Activated CD4-positive, alpha-beta T cell treated with anti-CD3 and anti-CD28 coated beads for 24 hours (primary cell): ENCODE measurements around the gene JAKMIP2.
A peak's percentile ranks its signal among the peaks of the same experiment; 100 is the strongest.
"Not testable (repeated sequence)": the region's sequence is repeated elsewhere in the genome, so short reads cannot be mapped to it uniquely, and the experiment has no call there.

Experiments used
- DNase-seq, 2 donors: peaks; one replicate each; pipeline ENCODE4 v3.0.0-alpha.2; 2020; ENCODE audit warnings: low read depth in 2 of 2

Gene JAKMIP2

DNA sequence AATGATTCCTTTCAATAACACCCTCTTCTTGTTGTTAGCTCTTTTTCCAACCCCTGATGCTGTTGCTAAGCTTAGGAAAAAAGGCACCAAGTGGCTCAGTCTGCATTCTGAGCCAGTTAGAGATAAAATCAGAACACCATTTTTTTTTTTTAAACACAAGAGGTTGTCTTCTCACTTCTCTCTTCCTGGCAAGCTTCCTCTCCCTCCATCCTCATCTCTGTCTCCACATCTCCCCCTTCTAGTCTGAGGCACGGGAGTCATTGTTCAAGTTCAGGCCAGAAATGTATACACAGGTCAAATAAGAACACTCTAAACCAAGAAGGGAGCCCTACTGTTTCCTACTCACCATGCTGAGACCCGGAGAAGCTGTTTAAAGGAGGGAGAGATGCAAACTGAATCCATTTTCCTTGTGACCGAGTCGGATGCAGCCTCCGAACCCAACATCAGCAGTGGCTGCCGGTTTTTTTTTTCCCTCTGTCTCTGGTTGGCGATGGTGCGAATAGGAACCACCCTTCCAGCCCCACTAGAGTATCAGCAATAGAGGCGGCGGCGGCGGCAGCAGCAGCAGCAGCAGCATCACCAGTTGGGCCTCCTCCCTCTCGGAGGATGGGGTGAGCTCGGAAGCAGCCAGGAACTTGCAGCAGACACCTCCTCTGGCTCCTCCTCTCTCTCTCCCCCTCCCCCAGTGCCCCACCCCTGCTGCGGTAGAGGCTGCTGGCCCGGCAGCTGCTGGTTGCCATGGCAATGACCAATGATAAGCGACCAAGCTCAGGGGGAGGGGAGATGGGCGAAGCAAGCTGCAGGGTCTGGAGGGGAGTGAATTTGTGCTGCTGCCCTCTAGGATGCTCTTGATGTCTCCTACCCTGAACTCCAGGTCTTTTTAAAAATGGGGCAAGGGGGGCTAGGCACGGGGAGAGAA is at the start of gene JAKMIP2:
Gene JAKMIP2, minus strand, starts transcription at position 619 of the 919 bp plus-strand sequence. CDS start 110,922 bp downstream, outside the sequence.
- peak; percentile 55 to 67 for DNase-seq

DNA sequence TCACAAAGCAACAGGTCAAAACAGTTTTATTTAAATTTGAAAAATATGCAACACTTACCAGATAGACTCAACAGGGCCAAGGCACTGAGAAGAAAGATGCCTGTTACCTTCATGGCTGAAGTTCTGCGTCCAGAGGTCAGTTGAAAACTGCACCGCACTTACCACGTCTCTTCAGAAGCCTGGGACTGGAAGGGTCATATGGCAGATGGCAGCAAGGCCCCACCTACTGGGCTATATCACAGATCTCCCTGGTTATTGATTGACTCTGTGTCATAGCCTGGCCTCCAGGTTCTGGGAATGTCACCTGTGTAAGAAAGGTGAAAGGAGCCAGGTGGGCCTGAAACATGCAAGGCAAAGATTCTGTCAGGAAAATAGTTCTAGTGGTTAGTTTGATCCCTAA is 48.9 kb upstream of the JAKMIP2 start, which contains the start of gene SPINK1:
Gene SPINK1, minus strand, starts transcription at position 207 of the 400 bp plus-strand sequence. Its CDS starts 94 bp downstream, at position 113.
- no peak for DNase-seq

DNA sequence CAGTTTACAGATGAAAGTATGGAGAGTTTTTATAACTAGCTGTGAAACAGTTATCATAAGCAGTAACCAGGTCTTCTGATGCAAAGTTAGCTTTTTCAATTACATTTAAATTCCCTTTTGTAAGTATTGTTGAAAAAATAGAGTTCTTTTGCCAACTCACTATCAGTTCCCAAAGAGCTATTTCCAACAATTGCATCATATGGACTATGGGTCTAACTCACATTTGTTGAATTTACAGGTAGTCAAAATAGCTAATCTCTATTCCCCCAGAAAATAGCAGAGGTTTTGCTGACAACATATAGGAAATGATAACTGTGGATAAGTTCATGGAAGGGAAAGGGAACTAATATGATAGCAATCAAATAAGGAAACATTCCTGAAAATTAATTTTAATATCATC is 47.5 kb upstream of the JAKMIP2 start:
- no peak for DNase-seq

DNA sequence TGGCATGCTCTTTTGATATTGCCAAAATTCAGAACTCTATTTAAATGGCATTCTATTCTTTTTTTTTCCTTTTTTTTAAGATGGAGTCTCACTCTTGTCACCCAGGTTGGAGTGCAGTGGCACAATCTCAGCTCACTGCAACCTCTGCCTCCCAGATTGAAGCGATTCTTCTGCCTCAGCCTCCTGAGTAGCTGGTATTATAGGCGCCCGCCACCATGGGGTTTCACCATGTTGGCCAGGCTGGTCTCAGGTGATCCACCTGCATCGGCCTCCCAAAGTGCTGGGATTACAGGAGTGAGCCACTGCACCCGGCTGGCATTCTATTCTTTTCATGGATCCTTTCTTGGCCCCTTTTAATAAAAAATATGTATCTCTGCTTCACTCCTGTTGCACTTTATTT is 44.5 kb upstream of the JAKMIP2 start:
- DNase-seq = not testable (repeated sequence)

DNA sequence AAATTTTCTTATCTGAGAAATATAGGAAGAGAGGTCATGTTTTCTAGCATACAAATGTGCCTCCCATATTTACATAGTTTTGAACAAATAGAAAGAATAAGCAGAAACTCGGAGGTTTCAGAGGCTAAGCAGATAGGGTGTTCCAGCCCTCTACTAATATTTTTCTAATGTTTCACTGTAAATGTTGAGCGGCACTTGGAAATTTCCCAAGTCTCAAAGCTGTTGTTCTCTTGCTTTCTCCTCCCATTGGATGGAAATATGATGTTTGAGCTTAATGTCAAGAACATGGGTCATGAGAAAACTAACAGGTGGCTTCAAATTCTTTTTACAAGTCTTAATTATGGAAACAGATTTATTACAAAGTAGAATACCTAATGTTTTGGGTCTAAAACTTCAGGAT is 43.8 kb upstream of the JAKMIP2 start:
- no peak for DNase-seq

DNA sequence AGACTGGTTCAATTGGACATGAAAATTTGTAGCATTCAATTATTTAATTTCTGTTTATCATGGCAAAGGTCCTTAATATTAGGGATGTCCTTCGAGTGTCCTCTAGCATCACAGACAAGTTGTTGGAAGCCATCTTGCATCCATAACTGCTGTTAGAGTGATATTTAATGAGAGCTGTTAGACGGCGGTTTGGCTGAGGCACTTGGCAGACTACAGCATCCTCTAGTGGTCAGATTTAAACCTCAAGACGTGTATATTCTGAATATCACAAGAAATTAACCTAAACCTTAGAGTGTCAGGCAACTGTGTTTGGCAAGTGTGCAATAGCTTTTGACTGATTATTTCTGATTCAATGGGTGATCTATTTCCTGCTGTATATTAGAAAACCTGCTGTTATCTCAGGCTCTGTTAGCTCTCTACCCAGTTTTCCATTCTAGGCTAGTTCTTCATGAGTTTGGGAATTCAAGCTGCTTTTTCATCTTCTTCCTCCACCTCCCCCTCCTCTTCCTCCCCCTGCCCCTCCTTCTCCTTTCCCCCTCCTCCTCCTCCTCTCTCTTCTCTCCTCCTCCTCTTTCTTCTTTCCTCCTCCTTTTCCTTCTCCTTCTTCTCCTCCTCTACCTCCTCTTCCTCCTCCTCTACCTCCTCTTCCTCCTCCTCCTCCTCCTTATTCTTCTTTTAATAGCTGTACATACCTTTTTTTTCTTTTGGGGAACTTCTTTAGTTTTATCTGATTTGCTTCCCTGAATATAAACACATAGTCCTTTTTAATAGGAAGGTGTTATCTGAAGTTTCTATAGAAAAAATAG is 40.4 kb upstream of the JAKMIP2 start:
- no peak for DNase-seq

DNA sequence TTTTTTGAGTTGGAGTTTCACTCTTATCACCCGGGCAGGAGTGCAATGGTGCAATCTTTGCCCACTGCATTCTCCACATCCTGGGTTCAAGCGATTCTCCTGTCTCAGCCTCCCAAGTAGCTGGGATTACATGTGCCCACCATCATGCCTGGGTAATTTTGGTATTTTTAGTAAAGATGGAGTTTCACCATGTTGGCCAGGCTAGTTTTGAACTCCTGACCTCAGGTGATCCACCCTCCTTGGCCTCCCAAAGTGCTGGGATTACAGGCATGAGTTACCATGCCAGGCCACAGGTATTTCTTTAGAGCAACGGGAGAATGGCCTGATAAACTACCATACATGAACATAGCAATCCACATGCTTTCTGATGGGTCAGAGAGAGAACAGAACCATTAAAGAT is 39.7 kb upstream of the JAKMIP2 start:
- not testable (repeated sequence) for DNase-seq

DNA sequence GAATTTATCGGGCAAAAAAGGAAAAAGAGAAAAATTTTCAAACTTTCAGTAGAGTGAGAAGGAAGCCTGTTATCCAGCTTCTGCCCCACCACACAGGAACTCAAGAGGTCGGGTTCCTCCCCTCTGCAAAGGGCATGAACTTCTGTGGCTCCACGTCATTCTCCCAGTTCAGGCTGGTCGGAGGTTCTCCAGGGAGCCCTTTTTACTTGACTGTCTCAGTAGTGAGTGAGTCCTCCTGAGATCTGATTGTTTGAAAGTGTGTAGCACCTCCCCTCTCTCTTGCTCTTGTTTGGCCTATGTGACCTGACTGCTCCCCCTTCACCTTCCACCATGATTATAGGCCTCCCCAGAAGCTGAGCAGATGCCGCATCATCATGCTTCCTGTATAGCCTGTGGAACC is 39.2 kb upstream of the JAKMIP2 start:
- no peak for DNase-seq

DNA sequence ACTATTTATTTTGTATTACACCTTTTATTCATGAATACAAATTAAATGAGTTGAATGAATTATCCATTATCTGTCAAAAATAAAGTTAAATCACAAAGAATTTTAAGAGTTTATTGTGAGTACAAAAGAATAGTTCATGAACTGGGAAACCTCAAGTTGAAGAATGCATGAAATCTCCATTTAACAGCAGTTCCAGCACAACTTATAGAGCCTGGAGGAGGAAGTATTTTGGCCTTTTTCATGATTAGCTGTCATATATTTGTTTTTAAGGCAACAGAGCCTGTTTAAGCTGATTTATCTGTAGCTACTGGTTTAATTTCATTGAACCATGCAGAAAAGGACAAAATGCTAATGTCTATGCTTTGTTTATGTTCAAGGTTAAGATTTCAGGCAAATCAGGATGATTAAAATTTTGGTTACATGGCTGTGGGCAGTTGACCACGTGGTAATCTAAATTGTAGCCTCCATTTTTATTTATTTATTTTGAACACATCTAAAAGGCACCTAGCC is 36.8 kb upstream of the JAKMIP2 start:
- DNase-seq = no peak

DNA sequence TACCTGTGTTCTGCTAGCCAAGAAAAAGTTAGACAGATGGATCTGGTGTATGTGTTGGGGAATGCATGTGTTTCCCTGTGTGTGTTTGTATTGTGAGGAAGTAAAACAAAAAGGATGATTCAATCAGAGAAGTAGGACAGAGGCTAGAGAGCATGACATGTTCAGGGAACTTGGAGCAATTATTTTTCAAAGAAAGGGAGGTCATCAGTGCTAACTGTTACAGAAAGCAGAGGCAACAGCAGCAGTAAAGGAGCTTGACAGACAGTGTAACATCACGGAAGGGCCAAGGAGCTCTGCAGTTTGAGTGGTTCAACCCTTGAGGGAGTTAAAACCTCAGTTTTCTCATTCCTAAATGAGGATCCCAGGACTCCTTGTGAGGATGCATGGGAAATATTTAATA is 35.8 kb upstream of the JAKMIP2 start:
- no peak for DNase-seq

DNA sequence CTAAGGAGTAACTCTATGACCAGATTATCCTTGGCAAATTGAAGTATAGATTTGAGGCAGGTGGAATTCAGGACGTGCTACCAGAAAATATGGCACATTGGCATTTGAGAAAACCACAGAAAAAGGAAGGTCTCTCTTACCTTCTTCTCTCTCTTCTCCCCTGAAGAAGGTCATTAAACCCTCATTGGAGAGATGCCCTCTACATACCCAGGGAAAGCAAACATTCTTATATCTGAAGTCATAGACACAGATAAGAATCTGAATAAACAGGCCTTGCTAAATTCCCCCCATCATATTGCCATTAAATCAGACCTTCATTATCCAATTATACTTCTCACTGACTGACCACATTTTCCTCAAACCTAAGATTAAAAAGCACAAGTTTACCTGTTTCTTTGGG is 31.2 kb upstream of the JAKMIP2 start:
- no peak for DNase-seq

DNA sequence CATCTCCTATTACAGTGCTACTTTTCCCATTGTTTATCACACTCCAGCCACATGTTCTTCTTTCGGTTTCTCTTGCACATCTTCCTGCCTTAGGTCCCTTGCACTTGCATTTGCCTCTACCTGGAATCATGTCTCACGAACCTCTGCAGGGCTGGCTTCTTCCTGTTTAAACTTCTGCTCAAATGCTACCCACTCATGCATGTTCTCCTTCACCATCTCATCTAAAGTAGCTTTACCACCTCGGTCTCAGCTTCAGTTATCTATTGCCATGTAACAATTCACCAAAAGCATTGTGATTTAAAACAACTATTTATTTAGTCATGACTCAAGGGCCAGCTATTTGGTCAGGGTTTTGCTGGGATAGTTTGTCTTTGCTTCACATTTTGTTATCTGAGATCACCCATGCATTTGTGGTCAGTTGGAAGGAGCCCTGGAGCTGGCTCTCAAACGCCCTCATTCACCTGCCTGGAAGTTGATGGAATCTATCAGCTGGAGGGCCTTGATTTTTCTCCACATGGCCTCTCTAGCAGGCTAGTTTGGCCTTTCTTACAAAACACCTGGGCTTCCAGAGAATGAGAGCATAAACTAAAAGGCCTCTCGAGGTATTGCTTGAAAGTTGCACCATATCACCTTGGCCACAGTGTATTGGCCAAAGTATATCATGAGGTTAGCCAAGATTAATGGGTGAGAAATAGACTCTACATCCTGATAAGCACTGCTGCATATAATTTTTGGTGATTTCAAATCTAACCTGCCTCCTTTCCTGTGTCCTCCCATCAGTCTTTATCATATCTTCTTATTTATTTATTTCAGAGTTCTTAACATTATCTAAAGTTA is 27.5 kb upstream of the JAKMIP2 start:
- no peak for DNase-seq

DNA sequence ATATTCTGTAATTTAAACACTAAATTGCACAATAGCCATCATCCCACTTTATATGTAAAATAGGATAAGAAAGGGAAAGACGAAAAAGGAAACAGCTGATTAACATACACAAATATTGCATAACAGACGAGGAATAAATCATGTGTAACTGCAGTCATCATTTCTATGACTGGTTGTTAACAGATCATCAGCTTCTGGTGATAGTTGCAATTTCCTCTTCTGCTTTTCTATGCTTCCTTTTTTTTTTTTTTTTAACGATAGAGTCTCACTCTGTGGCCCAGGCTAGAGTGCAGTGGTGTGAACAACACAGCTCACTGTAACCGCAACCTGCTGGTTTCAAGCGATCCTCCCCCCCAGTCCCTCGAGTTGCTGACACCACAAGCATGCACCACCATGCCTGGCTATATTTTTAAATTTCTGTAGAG is 22.5 kb upstream of the JAKMIP2 start:
- DNase-seq = no peak

DNA sequence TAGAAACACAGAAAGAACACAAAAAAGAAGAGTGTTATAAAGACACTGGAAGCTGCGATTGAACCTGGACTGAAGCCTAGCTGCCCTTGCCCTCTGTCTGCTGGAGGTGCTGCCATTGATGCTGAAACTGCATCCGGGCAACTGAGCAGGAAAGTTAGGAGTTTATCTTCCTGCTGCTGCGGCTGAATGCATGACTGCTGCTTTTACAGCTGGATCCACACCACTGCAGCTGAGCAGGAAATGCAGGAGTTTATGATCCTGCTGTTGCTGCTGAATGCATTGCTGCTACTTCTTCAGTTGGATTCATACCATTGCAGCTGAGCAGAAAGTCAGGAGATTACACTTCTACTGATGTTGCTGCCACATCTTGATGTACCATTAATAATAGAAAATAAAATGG is 21.8 kb upstream of the JAKMIP2 start:
- DNase-seq = no peak

DNA sequence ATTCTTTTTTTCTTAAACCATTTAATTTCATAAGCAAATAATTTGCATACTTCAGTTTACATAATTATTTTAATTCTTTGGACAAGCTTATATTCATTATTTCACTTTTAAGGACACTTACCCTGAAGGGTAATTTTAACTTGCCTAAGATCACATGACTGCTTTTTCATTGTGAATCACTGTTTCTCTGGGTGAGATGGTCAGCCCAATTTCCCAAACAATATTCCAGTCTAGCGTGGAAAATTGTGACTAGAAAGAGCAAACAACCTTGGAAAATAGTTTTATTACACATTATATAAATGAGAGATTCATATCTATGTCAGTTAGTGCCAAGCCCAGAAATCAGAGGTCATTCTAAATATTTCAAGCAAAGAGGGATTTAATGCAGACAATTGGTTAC is 21.4 kb upstream of the JAKMIP2 start:
- no peak for DNase-seq

DNA sequence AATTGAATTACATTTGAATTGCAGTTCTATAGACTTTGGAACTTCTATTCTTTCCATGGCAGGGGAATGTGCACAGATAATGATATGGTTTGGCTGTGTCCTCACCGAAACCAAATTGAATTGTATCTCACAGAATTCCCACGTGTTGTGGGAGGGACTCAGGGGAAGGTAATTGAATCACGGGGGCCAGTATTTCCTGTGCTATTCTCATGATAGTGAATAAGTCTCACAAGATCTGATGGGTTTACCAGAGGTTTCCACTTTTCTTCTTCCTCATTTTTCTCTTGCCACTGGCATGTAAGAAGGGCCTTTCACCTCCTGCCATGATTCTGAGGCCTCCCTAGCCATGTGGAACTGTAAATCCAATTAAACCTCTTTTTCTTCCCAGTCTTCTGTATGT is 20.6 kb upstream of the JAKMIP2 start:
- DNase-seq = not testable (repeated sequence)

DNA sequence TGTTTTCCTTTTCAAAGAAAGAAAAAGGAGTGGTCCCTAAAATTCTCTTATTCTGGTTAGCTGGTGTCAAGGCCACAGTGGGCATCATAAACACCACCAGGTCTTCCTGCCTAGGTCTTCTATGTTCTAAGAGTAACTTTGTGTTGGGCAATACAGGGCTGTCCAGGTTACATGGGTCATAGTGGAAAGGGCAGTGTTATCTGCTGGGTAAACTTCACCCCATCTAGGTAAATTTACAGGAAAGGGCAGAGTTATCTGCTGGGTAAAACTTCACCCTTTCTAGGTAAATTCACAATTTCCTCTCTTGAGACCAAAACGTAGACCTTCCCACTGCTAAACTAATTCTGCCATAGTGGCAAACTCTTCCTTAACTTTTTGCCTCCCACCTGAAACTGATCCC is 18.9 kb upstream of the JAKMIP2 start:
- DNase-seq = no peak

DNA sequence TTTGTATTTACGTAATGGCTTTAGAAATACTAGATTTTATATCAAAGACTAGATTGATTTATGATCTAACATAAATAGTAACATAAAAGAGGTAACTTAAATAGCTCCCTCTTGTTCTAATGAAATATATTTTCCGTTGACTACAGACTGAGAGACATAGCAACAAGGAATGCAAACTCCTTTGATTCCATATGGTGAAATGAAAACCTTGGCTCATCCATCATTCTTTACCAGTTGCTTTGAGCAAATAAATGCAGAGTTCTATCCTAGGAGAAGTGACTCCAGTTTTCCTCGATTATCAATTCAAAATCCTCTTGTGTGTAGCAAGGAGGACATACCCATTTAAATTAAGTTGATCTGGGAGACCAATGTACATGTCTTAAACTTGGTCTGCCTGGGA is 18.0 kb upstream of the JAKMIP2 start:
- no peak for DNase-seq

DNA sequence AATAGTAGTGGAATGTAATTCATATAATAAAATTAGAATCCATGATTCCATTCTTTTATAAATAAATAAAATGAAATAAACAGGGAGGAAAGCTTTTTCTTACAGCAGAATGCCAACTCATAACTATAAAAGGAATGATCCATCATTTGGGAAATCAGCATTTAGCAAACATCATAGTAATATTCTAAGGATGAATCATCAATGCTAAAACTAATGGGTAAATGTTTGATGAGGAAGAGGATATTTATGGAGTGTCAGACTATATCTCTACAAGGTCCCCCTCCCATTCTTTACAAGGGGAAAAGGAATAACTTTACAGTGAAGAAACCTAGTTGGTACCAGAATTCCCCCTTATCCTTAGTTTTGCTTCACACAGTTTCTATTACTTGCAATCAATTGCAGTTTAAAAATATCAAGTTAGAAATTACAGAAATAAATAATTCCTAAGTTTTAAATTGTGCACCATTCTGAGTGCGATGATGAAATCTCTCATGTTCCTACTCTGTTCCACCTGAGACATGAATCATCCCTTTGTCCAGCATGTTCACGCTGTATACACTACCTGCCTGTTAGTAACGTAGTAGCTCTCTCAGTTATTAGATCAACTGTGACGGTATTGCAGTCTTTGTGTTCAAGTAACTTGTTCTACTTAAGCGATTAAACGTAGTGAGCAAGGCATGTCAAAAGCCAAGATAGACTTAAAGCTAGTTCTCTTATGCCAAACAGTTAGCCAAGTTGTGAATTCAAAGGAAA is 14.2 kb upstream of the JAKMIP2 start:
- DNase-seq = no peak

DNA sequence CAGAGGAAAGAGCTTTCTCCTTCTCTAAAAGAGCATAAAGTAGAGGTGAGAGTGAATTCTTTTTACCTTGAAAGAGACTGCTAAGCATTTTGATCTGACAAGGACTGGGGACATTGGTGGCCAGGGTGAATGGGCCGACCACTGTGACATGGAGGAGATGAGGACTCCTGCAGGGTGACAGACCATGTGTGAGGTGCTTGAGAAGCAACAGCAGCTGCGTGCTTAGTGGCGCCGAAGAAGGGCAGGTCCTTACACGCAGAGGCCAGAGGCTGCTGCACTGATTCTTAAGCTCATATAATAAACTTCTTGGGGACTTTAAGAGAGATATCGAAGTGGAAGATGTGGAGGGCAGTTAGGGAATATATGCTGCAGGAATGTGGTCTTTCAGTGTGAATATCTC is 8.7 kb upstream of the JAKMIP2 start:
- DNase-seq = no peak

DNA sequence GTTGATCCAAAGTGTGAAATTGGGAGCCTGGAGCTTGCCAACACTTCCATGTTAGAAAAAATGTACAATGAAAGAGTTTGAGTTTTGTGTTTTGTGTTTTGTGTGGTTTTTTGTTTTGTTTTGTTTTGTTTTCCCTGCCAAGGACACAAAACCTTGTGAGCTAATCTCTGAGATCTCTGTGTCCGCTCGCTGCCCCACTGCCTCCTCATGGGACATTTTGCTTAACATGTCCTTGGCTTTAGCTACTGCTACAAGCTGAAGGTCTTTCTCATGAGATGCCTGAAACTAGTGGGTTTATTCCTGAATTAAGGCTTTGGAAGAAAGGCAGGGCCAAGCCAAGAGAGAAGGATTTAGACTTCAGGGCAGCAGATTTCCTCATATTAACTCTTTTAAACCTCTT is 7.3 kb upstream of the JAKMIP2 start:
- no peak for DNase-seq
